ENCODE measurements around the gene PSME1.
A peak's percentile ranks its signal among the peaks of the same experiment; 100 is the strongest.

Gene PSME1

DNA sequence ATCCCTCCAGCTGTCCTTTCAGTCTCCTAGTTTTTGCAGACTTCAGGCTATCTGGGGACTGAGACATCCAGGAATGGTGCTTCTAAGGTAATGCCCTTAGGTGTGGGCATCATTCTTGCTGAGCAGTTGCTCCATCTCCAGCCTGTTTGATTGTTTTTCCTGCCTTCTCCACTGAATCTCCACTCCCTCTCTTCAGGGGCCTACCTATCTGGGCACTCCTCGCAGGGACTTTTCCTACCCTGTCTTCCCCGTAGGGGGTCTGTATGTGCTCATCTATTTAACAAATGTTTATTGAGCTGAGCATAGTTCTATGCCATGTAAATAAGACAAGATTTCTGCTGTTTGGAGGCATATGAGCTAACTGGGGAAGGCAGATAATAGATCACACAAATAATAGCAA lies 3.0 kb upstream of the PSME1 start:
- WGBS (ENCODE audit: extremely low coverage, insufficient coverage, insufficient read length), result no CpG with 5 or more reads among the region's 2 CpGs
- no peak overlapping the region for H2AFZ ChIP-seq (ENCODE audit: insufficient read depth, low read length, poor library complexity)
- peaks cover 6 to 10% of the 10 kb centered on the region in 2 experiments for H3K4me1 ChIP-seq (ENCODE audit: control insufficient read depth in 1 of 2, insufficient read depth in 2 of 2, low read length in 2 of 2)
- no peak overlapping the region for H2BK12ac ChIP-seq (ENCODE audit: low read length)
- no peak overlapping the region for H3K18ac ChIP-seq (ENCODE audit: low read length)
- peaks cover 5% of the 10 kb centered on the region for H3K79me1 ChIP-seq (ENCODE audit: low read length)
- no peak overlapping the region for H2AK5ac ChIP-seq (ENCODE audit: low read length)
- H4K91ac ChIP-seq (ENCODE audit: low read depth, low read length), result no peak overlapping the region
- no peak overlapping the region for H3K4ac ChIP-seq (ENCODE audit: low read depth, low read length)
- no peak overlapping the region for H3K4me3 ChIP-seq (ENCODE audit: low read depth, low read length)
- peaks cover 2 to 5% of the 10 kb centered on the region in 2 experiments for H3K36me3 ChIP-seq (ENCODE audit: control insufficient read depth in 1 of 2, insufficient read depth in 2 of 2, low read length in 2 of 2)
- no peak overlapping the region for H3K23ac ChIP-seq (ENCODE audit: low read length)
- H4K8ac ChIP-seq (ENCODE audit: low read depth, low read length), result no peak overlapping the region
- no peak overlapping the region for H3K27ac ChIP-seq (ENCODE audit: low read depth, low read length)
- no peak overlapping the region for H2BK120ac ChIP-seq (ENCODE audit: insufficient read depth, low read length, poor library complexity)
- H3K9me3 ChIP-seq (ENCODE audit: insufficient read depth, low read depth, low read length), result no peaks in the 10 kb centered on the region
- H4K12ac ChIP-seq (ENCODE audit: low read depth, low read length), result no peak overlapping the region
- no peak for DNase-seq
- no peaks in the 10 kb centered on the region for H3K27me3 ChIP-seq (ENCODE audit: insufficient read depth, low read length)
- H2BK5ac ChIP-seq (ENCODE audit: low read depth, low read length, poor library complexity), result no peak overlapping the region
- no peak overlapping the region for H3K9ac ChIP-seq (ENCODE audit: low read length)
- no peak overlapping the region for H3K4me2 ChIP-seq (ENCODE audit: low read length)
- H3K79me2 ChIP-seq (ENCODE audit: control insufficient read depth, insufficient read depth, low read length, poor library complexity), result peaks cover 3% of the 10 kb centered on the region
- no peak overlapping the region for H3K14ac ChIP-seq (ENCODE audit: low read length)

DNA sequence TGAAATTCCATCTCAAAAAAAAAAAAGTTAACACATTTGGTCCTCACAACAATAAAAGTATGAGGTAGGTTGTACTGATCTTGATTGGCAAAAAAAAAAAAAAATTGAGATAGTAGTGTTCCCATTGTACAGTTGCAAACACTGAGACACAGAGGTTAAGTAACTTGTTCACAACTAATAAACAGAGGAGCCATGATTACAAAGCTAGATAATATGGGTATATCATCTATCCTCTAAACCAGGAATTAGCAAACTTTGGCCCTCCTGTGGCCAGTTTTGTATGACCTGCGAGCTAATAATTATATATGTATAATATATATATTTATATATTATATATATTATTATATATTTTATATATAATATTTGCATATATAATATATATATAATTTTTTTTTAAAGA lies 2.3 kb upstream of the PSME1 start:
- Histone ChIP-seq H3K23ac (ENCODE audit: low read length) (no peak overlapping the region), H3K9ac (ENCODE audit: low read length) (no peak overlapping the region), H3K14ac (ENCODE audit: low read length) (no peak overlapping the region), H3K79me2 (ENCODE audit: control insufficient read depth, insufficient read depth, low read length, poor library complexity) (peaks cover 3% of the 10 kb centered on the region), H3K4me3 (ENCODE audit: low read depth, low read length) (no peak overlapping the region), H3K4me2 (ENCODE audit: low read length) (no peak overlapping the region), H3K36me3 (ENCODE audit: control insufficient read depth in 1 of 2, insufficient read depth in 2 of 2, low read length in 2 of 2) (peaks cover 9 to 10% of the 10 kb centered on the region in 2 experiments), H3K27me3 (ENCODE audit: insufficient read depth, low read length) (no peaks in the 10 kb centered on the region), H3K79me1 (ENCODE audit: low read length) (peaks cover 5% of the 10 kb centered on the region), H3K4ac (ENCODE audit: low read depth, low read length) (no peak overlapping the region), H2AFZ (ENCODE audit: insufficient read depth, low read length, poor library complexity) (no peak overlapping the region), H3K18ac (ENCODE audit: low read length) (no peak overlapping the region), H2AK5ac (ENCODE audit: low read length) (no peak overlapping the region), H4K91ac (ENCODE audit: low read depth, low read length) (no peak overlapping the region), H2BK120ac (ENCODE audit: insufficient read depth, low read length, poor library complexity) (no peak overlapping the region), H3K27ac (ENCODE audit: low read depth, low read length) (no peak overlapping the region), H2BK12ac (ENCODE audit: low read length) (no peak overlapping the region), H3K4me1 (ENCODE audit: control insufficient read depth in 1 of 2, insufficient read depth in 2 of 2, low read length in 2 of 2) (peaks cover 6 to 10% of the 10 kb centered on the region in 2 experiments), H2BK5ac (ENCODE audit: low read depth, low read length, poor library complexity) (no peak overlapping the region), H3K9me3 (ENCODE audit: insufficient read depth, low read depth, low read length) (no peaks in the 10 kb centered on the region), H4K12ac (ENCODE audit: low read depth, low read length) (no peak overlapping the region), H4K8ac (ENCODE audit: low read depth, low read length) (no peak overlapping the region)
- no peak for DNase-seq
- WGBS (ENCODE audit: extremely low coverage, insufficient coverage, insufficient read length), result no CpG with 5 or more reads among the region's 1 CpG

GRCh38 chr14:24135584-24135833 lies 485 bp upstream of the PSME1 start:
- H3K4me3 ChIP-seq (ENCODE audit: low read depth, low read length), result peak overlapping the region; percentile 96
- H3K9ac ChIP-seq (ENCODE audit: low read length), result no peak overlapping the region
- WGBS (ENCODE audit: extremely low coverage, insufficient coverage, insufficient read length), result no CpG with 5 or more reads among the region's 9 CpGs

DNA sequence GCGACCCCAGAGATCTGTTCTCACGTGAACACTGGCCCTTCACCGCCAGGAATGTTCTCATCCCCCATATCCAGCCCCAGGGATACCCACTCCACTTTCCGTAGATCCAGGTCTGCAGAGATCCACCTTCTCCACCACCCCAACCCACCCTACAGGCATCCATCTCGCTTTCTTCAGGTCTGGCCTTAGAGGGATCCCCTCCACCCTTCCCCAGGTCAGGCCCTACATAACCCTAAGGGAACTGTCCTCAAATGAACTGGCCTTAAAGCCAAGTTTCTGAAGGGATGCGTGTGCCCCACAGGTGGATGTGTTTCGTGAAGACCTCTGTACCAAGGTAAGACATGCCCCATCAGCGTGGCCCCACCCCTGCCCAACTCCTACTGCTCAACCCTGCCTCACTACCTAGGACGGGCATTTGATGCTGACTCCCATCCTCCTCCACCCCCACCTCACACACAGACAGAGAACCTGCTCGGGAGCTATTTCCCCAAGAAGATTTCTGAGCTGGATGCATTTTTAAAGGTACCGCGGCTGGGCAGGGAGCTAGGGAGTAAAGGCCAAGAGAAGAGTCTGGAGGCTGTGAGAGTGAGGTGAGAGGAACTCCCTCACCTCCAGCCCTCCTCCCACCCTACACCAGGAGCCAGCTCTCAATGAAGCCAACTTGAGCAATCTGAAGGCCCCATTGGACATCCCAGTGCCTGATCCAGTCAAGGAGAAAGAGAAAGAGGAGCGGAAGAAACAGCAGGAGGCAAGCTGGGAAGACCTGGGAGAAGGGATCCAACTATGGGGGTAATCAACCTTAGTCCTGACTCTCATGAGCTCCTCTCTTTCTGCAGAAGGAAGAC lies 912 bp downstream of the PSME1 start:
- no peak overlapping the region for H3K27ac ChIP-seq (ENCODE audit: low read depth, low read length)
- peaks cover 19% of the 10 kb centered on the region in 2 experiments for H3K36me3 ChIP-seq (ENCODE audit: control insufficient read depth in 1 of 2, insufficient read depth in 2 of 2, low read length in 2 of 2)
- H3K4me1 ChIP-seq (ENCODE audit: control insufficient read depth in 1 of 2, insufficient read depth in 2 of 2, low read length in 2 of 2), result peaks cover 6 to 10% of the 10 kb centered on the region in 2 experiments
- H3K4me3 ChIP-seq (ENCODE audit: low read depth, low read length), result no peak overlapping the region
- H3K9me3 ChIP-seq (ENCODE audit: insufficient read depth, low read depth, low read length), result peaks cover 1% of the 10 kb centered on the region
- H4K8ac ChIP-seq (ENCODE audit: low read depth, low read length), result no peak overlapping the region
- H2BK12ac ChIP-seq (ENCODE audit: low read length), result no peak overlapping the region
- no peak overlapping the region for H3K4ac ChIP-seq (ENCODE audit: low read depth, low read length)
- H3K4me2 ChIP-seq (ENCODE audit: low read length), result peak overlapping the region; percentile 78
- H3K18ac ChIP-seq (ENCODE audit: low read length), result peak overlapping the region; percentile 54
- H2BK5ac ChIP-seq (ENCODE audit: low read depth, low read length, poor library complexity), result no peak overlapping the region
- peaks cover 13% of the 10 kb centered on the region for H3K79me1 ChIP-seq (ENCODE audit: low read length)
- no peak for DNase-seq
- no CpG with 5 or more reads among the region's 13 CpGs for WGBS (ENCODE audit: extremely low coverage, insufficient coverage, insufficient read length)
- H2AK5ac ChIP-seq (ENCODE audit: low read length), result peak overlapping the region; percentile 20
- H3K27me3 ChIP-seq (ENCODE audit: insufficient read depth, low read length), result no peaks in the 10 kb centered on the region
- H3K79me2 ChIP-seq (ENCODE audit: control insufficient read depth, insufficient read depth, low read length, poor library complexity), result peaks cover 8% of the 10 kb centered on the region
- H4K12ac ChIP-seq (ENCODE audit: low read depth, low read length), result no peak overlapping the region
- no peak overlapping the region for H2BK120ac ChIP-seq (ENCODE audit: insufficient read depth, low read length, poor library complexity)
- H3K9ac ChIP-seq (ENCODE audit: low read length), result no peak overlapping the region
- peak overlapping the region; percentile 67 for H4K91ac ChIP-seq (ENCODE audit: low read depth, low read length)
- no peak overlapping the region for H3K23ac ChIP-seq (ENCODE audit: low read length)
- peak overlapping the region; percentile 46 for H3K14ac ChIP-seq (ENCODE audit: low read length)
- no peak overlapping the region for H2AFZ ChIP-seq (ENCODE audit: insufficient read depth, low read length, poor library complexity)

More at GRCh38 chr14:24135584-24135833, 485 bp upstream of the PSME1 start:
- Histone ChIP-seq H4K8ac (ENCODE audit: low read depth, low read length) (peak overlapping the region; percentile 41), H3K23ac (ENCODE audit: low read length) (no peak overlapping the region), H3K79me2 (ENCODE audit: control insufficient read depth, insufficient read depth, low read length, poor library complexity) (peaks cover 3% of the 10 kb centered on the region), H2BK12ac (ENCODE audit: low read length) (no peak overlapping the region), H4K91ac (ENCODE audit: low read depth, low read length) (no peak overlapping the region), H3K27me3 (ENCODE audit: insufficient read depth, low read length) (no peaks in the 10 kb centered on the region), H2BK120ac (ENCODE audit: insufficient read depth, low read length, poor library complexity) (no peak overlapping the region), H2BK5ac (ENCODE audit: low read depth, low read length, poor library complexity) (no peak overlapping the region), H3K4me1 (ENCODE audit: control insufficient read depth in 1 of 2, insufficient read depth in 2 of 2, low read length in 2 of 2) (peaks cover 6 to 10% of the 10 kb centered on the region in 2 experiments), H3K79me1 (ENCODE audit: low read length) (peaks cover 5% of the 10 kb centered on the region), H3K9me3 (ENCODE audit: insufficient read depth, low read depth, low read length) (peaks cover 1% of the 10 kb centered on the region), H2AK5ac (ENCODE audit: low read length) (no peak overlapping the region), H2AFZ (ENCODE audit: insufficient read depth, low read length, poor library complexity) (peak overlapping the region; percentile 48), H4K12ac (ENCODE audit: low read depth, low read length) (no peak overlapping the region), H3K14ac (ENCODE audit: low read length) (no peak overlapping the region), H3K18ac (ENCODE audit: low read length) (no peak overlapping the region), H3K36me3 (ENCODE audit: control insufficient read depth in 1 of 2, insufficient read depth in 2 of 2, low read length in 2 of 2) (peaks cover 19% of the 10 kb centered on the region in 2 experiments), H3K27ac (ENCODE audit: low read depth, low read length) (no peak overlapping the region), H3K4ac (ENCODE audit: low read depth, low read length) (no peak overlapping the region), H3K4me2 (ENCODE audit: low read length) (peak overlapping the region; percentile 78)
- no peak for DNase-seq
